NK-92 treated with Interleukin-12 subunit alpha and Interleukin-12 subunit beta, amount 100 ng/mL, for 24 hours (cell line): Measurements from ENCODE around the gene FAXDC2.
"Not testable (repeated sequence)": the region's sequence is repeated elsewhere in the genome, so short reads cannot be mapped to it uniquely, and the experiment has no call there.

Experiments used
- DNase-seq: peaks from one replicate; lab custom pipeline; 2025; lab: John Stamatoyannopoulos, UW

FAXDC2 gene

GRCh38 chr5:154861946-154862345 lies 11.5 kb upstream of the FAXDC2 start:
- no peak for DNase-seq

GRCh38 chr5:154860765-154861164 lies 10.4 kb upstream of the FAXDC2 start:
- DNase-seq, result no peak

DNA sequence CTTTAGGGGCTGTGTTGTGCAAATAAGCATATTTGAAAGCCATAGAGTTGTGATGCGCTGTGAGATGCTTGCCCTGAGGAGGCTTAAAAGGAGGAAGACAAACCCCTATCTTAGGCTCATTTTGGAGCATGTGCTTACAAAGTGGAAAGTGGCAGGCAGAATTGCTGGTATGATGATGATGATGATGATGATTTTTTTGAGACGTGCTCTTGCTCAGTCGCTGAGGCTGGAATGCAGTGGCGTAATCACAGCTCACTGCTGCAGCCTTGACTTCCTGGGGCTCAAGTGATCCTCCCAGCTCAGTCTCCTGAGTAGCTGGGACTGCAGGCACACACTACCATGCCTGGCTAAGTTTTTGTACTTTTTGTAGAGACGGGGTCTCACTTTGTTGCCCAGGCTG lies 9.7 kb upstream of the FAXDC2 start:
- no peak for DNase-seq

DNA sequence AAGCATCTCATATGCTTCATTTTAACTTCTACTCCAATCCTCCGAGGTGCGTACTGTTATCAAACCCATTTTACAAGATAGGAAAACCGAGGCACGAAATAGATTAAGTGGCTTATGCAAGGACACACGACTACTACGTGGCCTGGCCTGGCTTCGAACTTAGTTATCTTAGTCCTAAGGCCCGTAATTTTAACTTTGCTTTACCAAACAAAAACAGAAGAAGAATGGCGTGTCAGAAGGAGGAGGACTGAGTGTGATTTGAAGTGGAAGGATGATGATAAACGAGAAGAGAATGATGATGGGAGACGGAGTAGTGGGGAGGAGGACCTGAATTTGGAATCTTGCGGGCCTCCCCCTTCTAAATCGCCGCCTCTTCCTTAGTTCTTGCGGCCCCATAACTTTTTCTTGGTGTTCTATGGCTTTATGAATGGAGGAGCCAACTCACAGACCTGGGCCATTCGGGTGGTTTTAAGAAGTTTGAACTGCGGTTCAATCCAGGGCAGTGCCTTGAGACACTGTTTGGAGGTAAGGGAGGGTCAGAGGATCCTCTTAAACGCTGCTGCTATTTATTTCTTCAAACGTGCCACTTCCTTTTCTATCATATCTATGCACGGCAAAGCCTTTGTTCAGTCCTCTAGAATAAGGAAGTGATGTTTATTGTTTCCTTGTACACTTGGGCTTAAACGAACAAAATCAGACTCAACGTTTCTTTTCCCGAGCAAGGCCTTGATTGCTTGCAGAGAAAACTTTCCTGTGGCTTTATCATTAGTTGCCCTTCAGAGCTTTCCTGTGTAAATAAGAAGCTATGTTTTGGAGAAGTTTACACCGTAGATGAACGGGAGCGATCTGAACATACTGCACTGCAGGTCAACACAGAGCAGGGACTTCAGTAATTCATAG lies 8.8 kb upstream of the FAXDC2 start:
- DNase-seq, result no peak

- DNase-seq, result peak; percentile 98
Observed at GRCh38 chr5:154858297-154858971, 8.0 kb upstream of the FAXDC2 start, which contains the start of gene CNOT8. TSS of gene CNOT8 (plus strand) at chr5:154858627. CDS start at chr5:154863279, 4,652 bp downstream.

DNA sequence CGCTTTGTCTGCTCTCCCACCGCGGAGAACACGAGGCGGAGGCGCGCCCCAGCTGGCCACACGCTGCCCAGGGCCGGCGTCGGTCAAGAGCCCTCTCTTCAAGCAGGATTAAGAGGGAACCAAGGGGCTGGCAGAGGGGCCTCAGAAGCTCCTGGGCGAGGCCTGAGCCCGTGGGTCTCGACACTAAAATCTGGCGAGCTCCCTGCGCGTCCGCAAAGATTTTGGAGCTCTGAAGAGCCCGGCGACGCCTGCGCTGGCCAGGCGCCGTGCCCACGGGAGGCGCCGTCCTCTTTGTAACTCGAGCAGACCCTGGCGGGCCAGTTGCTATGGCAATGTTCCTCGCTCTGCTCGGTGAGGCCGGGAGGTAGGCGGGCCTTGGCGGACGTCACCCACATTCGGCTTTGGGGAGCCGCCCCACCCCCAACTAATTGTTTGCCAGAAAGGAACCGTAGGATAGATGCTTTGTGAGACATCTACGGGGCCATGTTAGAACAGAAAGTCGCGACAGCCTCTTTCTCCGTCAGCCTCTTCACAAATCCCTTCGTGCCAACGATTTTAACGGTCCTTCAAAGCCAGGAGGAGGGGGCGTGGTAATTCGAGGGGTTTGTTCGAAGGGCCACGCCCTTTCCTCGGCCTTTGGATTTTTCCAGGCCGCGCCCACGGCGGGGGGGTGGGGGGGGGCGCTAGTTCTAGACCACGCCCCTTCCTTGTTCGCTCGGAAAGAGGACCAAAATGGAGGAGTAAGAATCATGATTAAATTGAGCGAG lies 7.3 kb upstream of the FAXDC2 start:
- peak; percentile 93 for DNase-seq

GRCh38 chr5:154851351-154851750 lies 948 bp upstream of the FAXDC2 start:
- DNase-seq, result no peak

GRCh38 chr5:154849791-154850201 lies 607 bp downstream of the FAXDC2 start:
- DNase-seq, result no peak

DNA sequence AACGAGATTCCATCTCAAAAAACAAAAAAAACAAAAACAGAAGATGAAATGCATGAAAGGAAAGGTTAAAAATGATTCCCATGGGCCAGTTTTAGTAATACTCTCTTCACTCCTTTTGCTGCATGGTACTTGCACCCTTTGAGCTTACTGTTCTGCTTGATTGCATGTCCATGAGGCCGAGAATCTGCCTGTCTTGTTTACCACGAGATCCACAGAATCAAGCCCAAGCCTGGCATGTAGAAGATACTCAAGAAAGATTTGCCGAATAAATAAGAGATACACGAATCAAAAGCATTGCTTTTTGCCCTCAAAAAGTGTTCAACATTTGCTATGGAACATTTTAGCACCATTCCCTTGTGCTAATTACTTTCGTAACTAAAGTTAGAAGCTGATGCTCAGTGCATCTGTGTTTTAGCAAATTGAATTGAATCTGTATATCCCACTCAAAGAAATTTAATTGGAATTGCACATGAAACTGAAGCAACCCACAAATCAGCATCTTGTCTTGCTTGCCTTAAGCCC lies 1.1 kb downstream of the FAXDC2 start:
- DNase-seq, result no peak

DNA sequence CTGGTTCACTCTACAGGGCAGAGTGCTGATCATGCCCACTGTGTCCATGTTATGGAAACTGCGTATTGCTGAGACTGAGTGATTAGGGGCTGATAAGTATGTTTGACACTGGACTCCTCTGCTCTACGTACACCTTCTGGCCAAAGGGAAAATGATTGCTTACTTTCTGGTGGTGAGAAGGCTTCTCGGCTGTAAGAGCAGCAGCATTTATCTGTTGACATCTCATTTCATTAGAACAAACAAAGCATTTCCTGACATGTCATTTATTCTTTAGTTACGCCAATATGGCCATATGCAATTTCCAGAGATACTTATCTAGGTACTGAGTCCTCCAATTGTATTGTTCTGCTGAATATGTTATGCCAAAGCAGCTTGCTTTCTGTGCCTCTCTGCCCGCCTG lies 5.6 kb downstream of the FAXDC2 start:
- DNase-seq, result no peak

GRCh38 chr5:154842689-154843530 lies 7.5 kb downstream of the FAXDC2 start:
- DNase-seq, result no peak

DNA sequence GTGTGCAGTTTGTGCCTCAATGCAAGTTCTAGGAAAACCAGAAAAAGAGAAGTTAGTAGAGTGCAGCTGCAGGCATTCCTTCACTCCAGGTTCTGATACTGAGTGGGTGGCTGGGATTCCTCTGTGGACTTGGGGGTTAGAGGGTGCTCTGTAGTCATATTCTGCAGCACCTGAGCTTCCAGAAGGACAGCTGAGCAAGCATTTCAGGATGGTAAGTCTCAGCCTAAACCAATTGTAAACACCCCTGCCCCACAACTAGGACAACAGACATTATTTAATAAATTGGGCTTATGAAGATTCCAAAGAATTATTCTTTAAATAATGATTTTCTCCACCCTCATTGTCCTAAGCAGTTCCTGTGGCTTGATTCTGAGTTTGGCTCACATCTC lies 9.1 kb downstream of the FAXDC2 start:
- DNase-seq, result no peak

DNA sequence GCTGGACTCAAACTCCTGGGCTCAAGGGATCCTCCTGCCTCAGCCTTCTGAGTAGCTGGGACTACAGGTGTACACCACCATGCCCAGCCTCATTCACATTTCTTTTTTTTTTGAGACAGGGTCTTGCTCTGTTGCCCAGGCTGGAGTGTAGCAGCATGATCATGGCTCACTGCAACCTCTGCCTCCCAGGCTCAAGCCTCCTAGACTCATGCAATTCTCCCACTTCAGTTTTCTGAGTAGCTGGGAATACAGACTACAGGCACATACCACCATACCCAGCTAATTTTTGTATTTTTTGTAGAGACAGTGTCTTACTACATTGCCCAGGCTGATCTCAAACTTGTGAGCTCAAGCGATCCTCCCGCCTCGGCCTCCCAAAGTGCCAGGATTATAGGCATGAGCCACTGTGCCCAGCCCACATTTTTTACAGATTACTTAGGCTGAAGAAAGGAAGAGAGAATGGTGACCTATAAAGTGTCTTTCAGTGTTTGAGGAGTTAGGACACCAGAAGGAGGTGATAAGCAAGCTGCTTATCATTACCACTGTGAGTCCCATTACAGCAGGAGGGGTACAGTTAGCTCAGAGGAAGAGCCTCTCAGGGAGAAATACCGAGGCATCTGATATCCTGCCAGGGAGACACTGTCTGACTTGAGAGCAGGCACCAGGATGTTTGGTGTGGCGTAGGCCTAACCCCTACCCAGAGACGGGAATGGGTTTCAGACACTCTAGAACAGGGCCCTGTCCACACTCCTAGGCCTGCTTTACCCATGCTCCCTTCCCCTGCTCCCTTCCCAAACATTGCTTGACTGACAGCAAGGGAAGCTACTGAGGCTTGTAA lies 9.7 kb downstream of the FAXDC2 start:
- DNase-seq, result no peak

GRCh38 chr5:154837009-154837901 lies 13.1 kb downstream of the FAXDC2 start:
- no peak for DNase-seq

GRCh38 chr5:154836225-154836624 lies 14.2 kb downstream of the FAXDC2 start:
- DNase-seq, result no peak

GRCh38 chr5:154835701-154836052 lies 14.7 kb downstream of the FAXDC2 start:
- not testable (repeated sequence) for DNase-seq

- no peak for DNase-seq
Observed at GRCh38 chr5:154834053-154834452, 16.4 kb downstream of the FAXDC2 start.

GRCh38 chr5:154832804-154833203 lies 17.6 kb downstream of the FAXDC2 start:
- not testable (repeated sequence) for DNase-seq

GRCh38 chr5:154831451-154831850 lies 19.0 kb downstream of the FAXDC2 start:
- no peak for DNase-seq
